ENCODE data around the gene IGF2BP1. TPM values are rescaled to one million over a fixed set of nuclear protein-coding genes. Genes with fewer than 3 reads are reported as not detected.

IGF2BP1 gene
- total and polyA plus RNA-seq, 2 of the 8 experiments (the other 6 are each of a cell fraction or from before 2014, with no cell fraction given), result 41.6 to 513 TPM

- TF ChIP-seq CHD7 (IDR thresholded peaks at IDR 0.05; ENCODE audit: insufficient replicate concordance, low read length) (no peak), SP4 (IDR thresholded peaks at IDR 0.05; ENCODE audit: low read length) (no peak), RBBP5 (IDR thresholded peaks at IDR 0.05; ENCODE audit: borderline replicate concordance, low read depth, low read length) (no peak), RNF2 (IDR thresholded peaks at IDR 0.05; ENCODE audit: borderline replicate concordance, low read depth, low read length, missing control alignments, poor library complexity, severe bottlenecking) (no peak), RAD21 (IDR thresholded peaks at IDR 0.05 in 1 of 2, conservative IDR thresholded peaks at IDR 0.05 in 1 of 2; ENCODE audit: low read depth in 2 of 2, low read length in 2 of 2) (no peak), FOSL1 (IDR thresholded peaks at IDR 0.05; ENCODE audit: insufficient read depth, low read depth, low read length) (no peak), HDAC2 (IDR thresholded peaks at IDR 0.05; ENCODE audit: borderline replicate concordance in 1 of 2, low read depth in 2 of 2, low read length in 2 of 2) (no peak), HDAC6 (IDR thresholded peaks at IDR 0.05; ENCODE audit: low read depth, low read length) (no peak), ZNF274 (IDR thresholded peaks at IDR 0.05; ENCODE audit: borderline replicate concordance, extremely low read depth, low read length) (no peak), ATF3 (IDR thresholded peaks at IDR 0.05; ENCODE audit: insufficient read depth, low read depth, low read length) (no peak)
These were observed 45.6 kb upstream of the IGF2BP1 start (continued) for GRCh38 chr17:48951572-48951971.
